Anterior cingulate cortex (tissue), 58 donors: ENCODE measurements around the gene GALNT2.

ENCODE experiments used
- DNase-seq, 58 donors: peaks; one replicate each; lab custom pipeline; 2025; lab: John Stamatoyannopoulos, UW

The GALNT2 gene

GRCh38 chr1:230125640-230126528 lies 58.8 kb downstream of the GALNT2 start:
- no peak for DNase-seq

GRCh38 chr1:230126529-230127104 lies 59.6 kb downstream of the GALNT2 start:
- no peak for DNase-seq

- DNase-seq: peak in 1 of 58 donors; percentile 31
These were observed 60.3 kb downstream of the GALNT2 start for GRCh38 chr1:230127105-230128054.

GRCh38 chr1:230128569-230129285 lies 61.7 kb downstream of the GALNT2 start:
- peak in 1 of 58 donors; percentile 17 for DNase-seq

GRCh38 chr1:230129341-230129740 lies 62.3 kb downstream of the GALNT2 start:
- DNase-seq: no peak

- no peak for DNase-seq
These were observed 63.3 kb downstream of the GALNT2 start for GRCh38 chr1:230130172-230130944.

- DNase-seq: no peak
These were observed 64.4 kb downstream of the GALNT2 start for GRCh38 chr1:230131457-230131856.

- no peak for DNase-seq
These were observed 65.7 kb downstream of the GALNT2 start for GRCh38 chr1:230132758-230133157.

- no peak for DNase-seq
These were observed 68.7 kb downstream of the GALNT2 start for GRCh38 chr1:230135726-230136125.

- DNase-seq: peak in 1 of 58 donors; percentile 40
These were observed 69.7 kb downstream of the GALNT2 start for GRCh38 chr1:230136453-230137336.

- no peak for DNase-seq
These were observed 70.3 kb downstream of the GALNT2 start for GRCh38 chr1:230137337-230137815.

GRCh38 chr1:230138561-230139239 lies 71.7 kb downstream of the GALNT2 start:
- no peak for DNase-seq

- DNase-seq: no peak
These were observed 72.3 kb downstream of the GALNT2 start for GRCh38 chr1:230139315-230139714.

GRCh38 chr1:230139741-230140140 lies 72.7 kb downstream of the GALNT2 start:
- DNase-seq: no peak

GRCh38 chr1:230140221-230141020 lies 73.4 kb downstream of the GALNT2 start:
- peak in 5 of 58 donors; percentile 23 to 30 (median 27) for DNase-seq

- DNase-seq: no peak
These were observed 74.1 kb downstream of the GALNT2 start for GRCh38 chr1:230141021-230141648.
